T-helper 2 cell treated with Interferon-gamma antibody and Interleukin-4, amounts not matched to agents 5 μg/mL and 100 μg/mL, for 36 hours (primary cell): ENCODE measurements around the gene SYCN.
A peak's percentile ranks its signal among the peaks of the same experiment; 100 is the strongest.
"Not testable (repeated sequence)": the region's sequence is repeated elsewhere in the genome, so short reads cannot be mapped to it uniquely, and the experiment has no call there.

ENCODE experiments used
- DNase-seq: peaks from one replicate; pipeline ENCODE4 v3.0.0; 2021; ENCODE audit warnings: low spot score
- H3K27ac Mint-ChIP-seq: one replicate; pipeline ENCODE4 v1.8.0; 2021; ENCODE audit warnings: mild to moderate bottlenecking, mixed read lengths
- H3K27me3 Mint-ChIP-seq: one replicate; pipeline ENCODE4 v1.8.0; 2021; ENCODE audit warnings: low read depth, mixed read lengths
- H3K36me3 Mint-ChIP-seq: one replicate; pipeline ENCODE4 v1.8.0; 2021; ENCODE audit warnings: low read depth, mixed read lengths
- H3K4me1 Mint-ChIP-seq: one replicate; pipeline ENCODE4 v1.8.0; 2021; ENCODE audit warnings: low read depth, mixed read lengths
- H3K4me3 Mint-ChIP-seq: one replicate; pipeline ENCODE4 v1.8.0; 2022; ENCODE audit warnings: mild to moderate bottlenecking, moderate library complexity, mixed read lengths
- H3K9me3 Mint-ChIP-seq: one replicate; pipeline ENCODE4 v1.8.0; 2021; ENCODE audit warnings: mixed read lengths

Gene SYCN

GRCh38 chr19:39203372-39204341 is at the start of gene SYCN:
TSS of gene SYCN (minus strand) at chr19:39204263. CDS start at chr19:39204254, 9 bp downstream.
- no peak for DNase-seq
- no peaks in the 10 kb centered on the region for H3K9me3 Mint-ChIP-seq

GRCh38 chr19:39253374-39254149 is 49.5 kb upstream of the SYCN start:
- Mint-ChIP-seq H3K4me1 (peaks cover 3% of the 10 kb centered on the region), H3K9me3 (no peaks in the 10 kb centered on the region), H3K4me3 (no peak overlapping the region), H3K27me3 (peaks cover 22% of the 10 kb centered on the region), H3K36me3 (no peaks in the 10 kb centered on the region), H3K27ac (no peak overlapping the region)
- no peak for DNase-seq

More at GRCh38 chr19:39203372-39204341, at the start of gene SYCN:
- Mint-ChIP-seq H3K4me3 (no peak within 1 kb of the TSS), H3K27ac (no peak within 1 kb of the TSS), H3K4me1 (no peaks in the 10 kb centered on the region), H3K27me3 (peaks cover 50% of the 10 kb centered on the region), H3K36me3 (no peaks in the 10 kb centered on the region)

- no peak overlapping the region for H3K4me3 Mint-ChIP-seq
- H3K27me3 Mint-ChIP-seq = peaks cover 22% of the 10 kb centered on the region
- H3K9me3 Mint-ChIP-seq = no peaks in the 10 kb centered on the region
- H3K36me3 Mint-ChIP-seq = no peaks in the 10 kb centered on the region
- DNase-seq = no peak
- no peak overlapping the region for H3K27ac Mint-ChIP-seq
- peaks cover 3% of the 10 kb centered on the region for H3K4me1 Mint-ChIP-seq
Measured at GRCh38 chr19:39252458-39252857, 48.4 kb upstream of the SYCN start.

GRCh38 chr19:39251846-39252245 is 47.8 kb upstream of the SYCN start:
- H3K36me3 Mint-ChIP-seq = no peaks in the 10 kb centered on the region
- H3K4me1 Mint-ChIP-seq = peaks cover 3% of the 10 kb centered on the region
- no peaks in the 10 kb centered on the region for H3K9me3 Mint-ChIP-seq
- peaks cover 27% of the 10 kb centered on the region for H3K27me3 Mint-ChIP-seq
- no peak for DNase-seq
- no peak overlapping the region for H3K27ac Mint-ChIP-seq
- H3K4me3 Mint-ChIP-seq = no peak overlapping the region

GRCh38 chr19:39251081-39251480 is 47.0 kb upstream of the SYCN start:
- Mint-ChIP-seq H3K4me3 (no peak overlapping the region), H3K27me3 (peaks cover 26% of the 10 kb centered on the region), H3K4me1 (peaks cover 3% of the 10 kb centered on the region), H3K27ac (no peak overlapping the region), H3K36me3 (no peaks in the 10 kb centered on the region), H3K9me3 (no peaks in the 10 kb centered on the region)
- DNase-seq = no peak

- H3K27me3 Mint-ChIP-seq = peaks cover 26% of the 10 kb centered on the region
- H3K4me1 Mint-ChIP-seq = peaks cover 3% of the 10 kb centered on the region
- no peak within 1 kb of the TSS for H3K4me3 Mint-ChIP-seq
- no peak for DNase-seq
- no peaks in the 10 kb centered on the region for H3K9me3 Mint-ChIP-seq
- H3K27ac Mint-ChIP-seq = no peak within 1 kb of the TSS
- no peaks in the 10 kb centered on the region for H3K36me3 Mint-ChIP-seq
Measured at GRCh38 chr19:39248806-39249205, 44.7 kb upstream of the SYCN start, which contains the start of gene IFNL4. TSS of gene IFNL4 (minus strand) at chr19:39248856.

- H3K27ac Mint-ChIP-seq = no peak overlapping the region
- peaks cover 20% of the 10 kb centered on the region for H3K27me3 Mint-ChIP-seq
- H3K4me1 Mint-ChIP-seq = peaks cover 3% of the 10 kb centered on the region
- H3K4me3 Mint-ChIP-seq = no peak overlapping the region
- H3K36me3 Mint-ChIP-seq = no peaks in the 10 kb centered on the region
- DNase-seq = peak; percentile 6
- H3K9me3 Mint-ChIP-seq = no peaks in the 10 kb centered on the region
Measured at GRCh38 chr19:39247701-39248664, 43.9 kb upstream of the SYCN start.

- H3K36me3 Mint-ChIP-seq = no peaks in the 10 kb centered on the region
- H3K9me3 Mint-ChIP-seq = no peaks in the 10 kb centered on the region
- H3K27me3 Mint-ChIP-seq = peaks cover 20% of the 10 kb centered on the region
- no peak overlapping the region for H3K27ac Mint-ChIP-seq
- no peak for DNase-seq
- no peak overlapping the region for H3K4me3 Mint-ChIP-seq
- peaks cover 3% of the 10 kb centered on the region for H3K4me1 Mint-ChIP-seq
Measured at GRCh38 chr19:39246951-39247669, 43.0 kb upstream of the SYCN start.

- H3K9me3 Mint-ChIP-seq, H3K36me3 Mint-ChIP-seq, H3K27ac Mint-ChIP-seq, DNase-seq, H3K4me1 Mint-ChIP-seq, H3K4me3 Mint-ChIP-seq: not testable (repeated sequence)
- H3K27me3 Mint-ChIP-seq = peaks cover 14% of the 10 kb centered on the region
Measured at GRCh38 chr19:39245166-39245565, 41.1 kb upstream of the SYCN start.

GRCh38 chr19:39244410-39245100 is 40.5 kb upstream of the SYCN start, which contains the start of gene IFNL3:
TSS of gene IFNL3 (minus strand) at chr19:39245006. CDS start at chr19:39244967, 39 bp downstream.
- H3K4me3 Mint-ChIP-seq, H3K36me3 Mint-ChIP-seq, H3K9me3 Mint-ChIP-seq, H3K4me1 Mint-ChIP-seq, DNase-seq, H3K27ac Mint-ChIP-seq: not testable (repeated sequence)
- peaks cover 16% of the 10 kb centered on the region for H3K27me3 Mint-ChIP-seq

- H3K9me3 Mint-ChIP-seq, DNase-seq, H3K27ac Mint-ChIP-seq, H3K36me3 Mint-ChIP-seq, H3K4me1 Mint-ChIP-seq, H3K4me3 Mint-ChIP-seq, H3K27me3 Mint-ChIP-seq: not testable (repeated sequence)
Measured at GRCh38 chr19:39243741-39244140, 39.7 kb upstream of the SYCN start.

- peaks cover 7% of the 10 kb centered on the region for H3K4me1 Mint-ChIP-seq
- no peaks in the 10 kb centered on the region for H3K36me3 Mint-ChIP-seq
- H3K4me3 Mint-ChIP-seq = no peak overlapping the region
- H3K27ac Mint-ChIP-seq = no peak overlapping the region
- no peak for DNase-seq
- H3K27me3 Mint-ChIP-seq = peaks cover 3% of the 10 kb centered on the region
- no peaks in the 10 kb centered on the region for H3K9me3 Mint-ChIP-seq
Measured at GRCh38 chr19:39240421-39240820, 36.4 kb upstream of the SYCN start.
